NCI-H2196 treated with DMSO at 0.1 percent for 48 hours (cell line): ENCODE results near the gene FMN2.

ENCODE experiments used
- DNase-seq: peaks from one replicate; lab custom pipeline; 2025; ENCODE audit not compliant: unreplicated experiment; lab: John Stamatoyannopoulos, UW

Gene FMN2

DNA sequence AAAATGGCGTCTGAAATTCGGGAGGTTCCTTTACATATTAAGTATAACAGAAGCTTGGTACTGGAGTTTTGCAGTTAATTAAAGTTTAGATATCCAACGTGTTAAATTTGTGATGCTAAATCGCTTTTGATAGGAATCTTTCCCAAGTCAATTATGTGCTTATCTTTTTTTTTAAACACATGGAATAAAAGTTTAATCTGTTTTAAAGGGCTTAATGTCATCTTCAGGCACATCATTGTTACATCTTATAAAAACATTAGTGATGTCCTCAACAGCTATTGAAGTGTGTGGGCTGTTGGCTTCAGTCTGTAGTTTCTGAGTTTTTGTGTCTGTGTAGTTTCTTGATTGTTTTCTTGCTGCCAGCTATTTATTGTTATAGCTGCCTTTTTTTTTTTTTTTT, 5.3 kb downstream of the FMN2 start:
- no peak for DNase-seq

DNA sequence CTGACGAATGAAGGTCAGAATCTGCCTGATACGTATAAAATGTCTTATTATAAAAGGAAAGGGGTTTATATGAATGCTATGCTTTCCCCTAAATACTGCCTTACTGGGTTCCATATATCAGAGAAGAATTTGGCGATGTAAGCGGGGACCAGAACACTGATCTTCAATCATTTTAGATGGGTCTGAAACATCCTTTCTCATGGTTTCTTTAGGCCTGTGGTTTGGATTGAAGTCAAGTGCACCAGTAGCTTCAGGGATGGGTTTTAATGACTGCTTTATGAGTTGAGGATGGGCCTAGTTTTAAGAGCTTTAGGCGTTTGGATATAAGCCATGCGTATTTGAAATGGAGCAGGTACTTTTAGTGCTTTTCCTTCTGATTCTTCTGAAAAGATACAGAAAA, 6.9 kb downstream of the FMN2 start:
- no peak for DNase-seq

DNA sequence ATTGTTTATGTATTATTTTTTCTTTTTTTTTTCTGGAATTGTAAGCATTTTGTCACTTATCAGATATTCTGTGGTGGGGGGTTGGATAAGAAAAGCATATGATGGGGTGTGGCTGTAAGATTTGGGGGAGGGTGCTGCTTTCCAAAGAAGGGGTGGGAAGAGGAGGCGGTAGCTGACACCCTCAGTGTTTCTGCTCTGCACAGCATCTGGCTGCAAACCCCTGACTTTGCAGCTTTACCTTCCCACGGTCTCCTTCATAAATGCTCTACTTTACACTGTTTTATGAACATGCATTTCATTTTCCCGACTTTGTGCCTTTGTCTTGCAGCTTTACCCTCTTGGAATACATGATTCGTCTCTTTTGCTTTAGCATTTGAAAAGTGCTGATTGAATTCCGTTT, 7.6 kb downstream of the FMN2 start:
- DNase-seq: no peak

DNA sequence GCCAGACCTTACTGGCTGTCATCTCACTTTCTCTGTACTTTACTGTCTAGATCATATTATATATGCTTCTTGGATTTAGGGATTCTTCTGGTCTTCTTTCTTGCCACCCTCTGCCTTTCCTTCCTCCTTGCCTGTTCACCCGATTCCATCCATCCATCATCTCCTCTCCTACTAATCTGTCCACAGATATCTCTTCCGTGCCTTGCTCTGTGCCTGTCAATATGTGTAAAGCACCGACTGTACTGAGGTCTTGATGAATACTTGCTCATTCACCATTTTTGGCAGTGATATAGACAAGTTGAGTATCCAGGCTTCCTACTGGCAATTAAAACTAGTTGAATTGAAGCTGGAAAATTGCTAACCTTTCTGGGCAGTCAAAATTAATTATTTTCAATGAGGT, 8.1 kb downstream of the FMN2 start:
- no peak for DNase-seq

DNA sequence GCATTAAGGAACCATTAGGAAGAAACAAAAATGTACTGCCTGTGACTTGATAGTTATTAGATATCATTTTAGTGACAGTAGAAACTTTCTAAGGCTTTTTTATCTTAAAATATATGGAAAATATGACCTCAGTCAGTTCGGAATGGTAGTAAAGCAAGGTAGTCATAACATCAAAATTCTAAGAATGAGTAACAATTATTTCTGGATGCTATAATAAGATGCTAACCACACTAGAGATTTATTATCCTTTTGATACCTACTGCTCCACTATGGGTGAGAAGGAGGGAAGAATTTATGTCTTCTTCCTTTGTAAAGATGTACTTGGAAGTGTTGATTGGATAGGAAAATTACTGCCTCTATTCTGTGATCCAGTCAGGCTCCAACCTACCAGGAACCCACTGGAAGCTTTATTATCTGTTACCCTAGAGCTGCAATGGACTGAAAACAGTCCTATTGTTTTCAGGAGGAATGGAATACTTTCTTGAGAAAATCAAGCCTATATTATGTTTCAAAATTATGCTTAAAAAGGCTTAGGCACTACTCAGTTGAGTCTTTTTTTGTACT, 8.8 kb downstream of the FMN2 start:
- no peak for DNase-seq

DNA sequence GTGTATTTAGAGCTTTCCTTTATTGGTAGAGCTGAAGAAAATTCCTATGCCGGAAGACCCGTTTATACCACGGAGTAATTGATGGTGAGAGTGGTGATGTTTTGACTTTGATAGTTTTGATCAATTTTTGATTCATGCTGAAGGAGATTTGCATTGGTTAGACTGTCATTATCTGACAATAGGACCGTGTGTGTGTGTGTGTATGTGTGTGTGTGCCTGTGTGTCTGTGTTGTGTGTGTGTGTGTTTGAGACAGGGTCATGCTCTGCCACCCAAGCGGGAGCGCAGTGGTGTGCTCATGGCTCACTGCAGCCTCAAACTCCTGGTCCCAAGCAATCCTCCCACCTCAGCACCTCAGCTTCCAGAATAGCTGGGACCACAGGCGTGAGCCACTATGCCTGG, 9.6 kb downstream of the FMN2 start:
- DNase-seq: no peak

DNA sequence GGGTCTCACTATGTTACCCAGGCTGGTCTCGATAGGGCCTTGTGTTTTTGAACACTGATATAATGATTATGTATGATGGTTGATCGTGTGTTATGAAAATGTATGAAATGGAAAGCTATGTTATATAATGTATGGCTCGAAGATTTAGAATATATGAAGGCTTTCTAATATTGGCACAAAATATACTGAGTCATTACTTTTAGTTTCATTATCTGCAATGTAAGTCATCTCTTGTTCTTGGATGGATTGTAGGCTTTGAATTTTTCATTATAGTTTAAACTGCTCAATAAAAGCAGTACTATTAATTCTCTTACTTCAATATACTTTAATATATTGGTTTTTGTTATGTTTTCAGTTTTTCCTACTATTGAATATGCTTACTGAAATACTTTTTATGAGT, 10.1 kb downstream of the FMN2 start:
- no peak for DNase-seq

DNA sequence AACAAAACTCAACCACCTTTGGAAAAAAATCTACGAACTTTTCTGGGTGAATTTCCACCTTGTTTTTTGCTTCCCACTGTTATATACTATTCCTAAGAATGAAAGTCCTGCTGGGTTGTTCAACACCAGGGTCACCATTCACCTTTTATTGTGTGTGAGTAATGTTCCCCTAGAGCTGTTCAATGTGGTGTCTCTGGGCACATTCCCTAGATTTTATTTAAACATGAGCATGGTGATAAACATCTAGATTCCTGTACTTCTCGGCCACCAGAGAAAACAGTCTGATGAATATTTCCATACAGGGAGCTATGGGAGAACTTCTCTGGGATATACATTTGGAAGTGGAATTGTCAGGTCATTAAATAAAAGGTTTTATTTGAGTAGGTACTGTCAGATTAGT, 13.0 kb downstream of the FMN2 start:
- DNase-seq: no peak

DNA sequence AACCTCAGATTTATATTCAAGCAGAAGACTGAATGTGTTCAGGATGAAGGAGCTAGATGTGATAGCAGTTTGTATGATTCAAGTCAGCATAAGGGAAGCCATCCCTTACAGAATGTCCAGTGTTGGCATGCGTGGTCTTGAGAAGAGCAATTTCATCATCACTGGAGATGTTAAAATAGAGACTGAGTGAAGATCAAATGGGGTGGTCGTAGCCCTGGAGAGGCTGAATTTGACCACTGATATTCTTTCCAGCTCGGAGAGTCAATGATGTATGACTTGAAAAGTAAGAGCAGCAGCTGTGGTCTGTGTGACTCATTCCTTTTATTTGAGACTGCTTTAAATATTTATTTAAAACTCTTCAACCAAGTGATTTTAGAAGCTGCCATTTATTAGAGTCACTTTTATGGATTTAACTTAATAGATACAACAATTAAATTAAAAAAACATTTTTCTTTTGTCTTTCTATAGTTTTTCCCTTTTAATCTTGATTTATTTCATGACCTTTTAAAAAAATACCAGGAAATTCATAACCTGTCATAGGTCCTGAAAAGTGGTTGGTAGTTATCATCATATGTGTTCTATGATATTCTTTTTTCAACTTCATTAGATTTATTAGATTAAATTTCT, 15.5 kb downstream of the FMN2 start:
- DNase-seq: no peak

DNA sequence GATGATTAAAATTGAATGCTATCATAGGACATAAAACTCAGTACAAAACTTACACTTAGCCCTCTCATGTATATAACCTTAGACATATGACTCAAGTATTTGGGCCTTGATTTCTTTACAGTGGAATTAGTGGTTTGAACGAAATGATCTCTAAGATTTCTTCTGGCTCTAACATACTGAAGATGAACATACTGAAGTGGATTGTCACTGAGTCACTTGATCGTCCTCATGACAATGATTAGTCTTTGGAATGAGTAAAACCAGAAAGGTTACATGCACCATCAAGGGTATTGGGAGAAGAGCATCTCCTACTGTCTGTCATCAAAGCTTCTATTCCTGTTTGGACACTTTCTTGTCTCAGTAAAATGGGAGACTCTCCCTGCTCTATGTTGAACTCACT, 17.4 kb downstream of the FMN2 start:
- DNase-seq: no peak

DNA sequence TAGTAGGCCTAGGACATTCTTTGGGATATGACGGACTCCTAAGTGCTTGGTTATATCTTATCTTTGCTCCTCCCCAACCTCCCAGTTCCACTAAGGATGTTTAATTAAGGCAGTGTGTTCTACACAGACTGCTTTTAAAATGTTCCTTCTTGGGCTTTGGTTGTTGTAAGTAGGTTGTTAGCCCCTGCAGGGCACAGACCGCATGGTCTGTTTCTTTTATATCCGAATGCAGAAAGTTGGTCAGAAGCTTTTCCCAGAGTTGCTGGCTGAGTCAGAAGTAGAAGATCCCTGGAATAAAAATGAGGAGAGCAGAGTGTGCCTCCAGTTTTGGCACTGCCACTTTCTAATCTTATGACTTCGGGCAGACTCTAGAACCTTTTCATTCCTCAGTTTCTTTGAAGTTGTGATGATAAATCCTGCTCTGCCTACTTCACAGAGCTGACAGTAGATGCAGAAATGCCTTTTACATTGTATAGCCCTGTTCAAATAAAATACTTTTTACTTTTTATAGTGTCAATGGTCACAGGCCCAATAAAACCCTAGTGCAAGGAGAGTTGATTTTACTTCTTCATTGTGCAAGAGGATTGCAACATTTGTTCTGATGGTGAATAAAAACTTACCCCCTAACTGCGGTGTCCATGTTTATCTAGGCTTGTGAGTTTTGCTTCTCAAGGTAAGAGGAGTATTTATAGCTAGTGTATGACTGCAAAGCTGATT, 18.4 kb downstream of the FMN2 start:
- DNase-seq: no peak

DNA sequence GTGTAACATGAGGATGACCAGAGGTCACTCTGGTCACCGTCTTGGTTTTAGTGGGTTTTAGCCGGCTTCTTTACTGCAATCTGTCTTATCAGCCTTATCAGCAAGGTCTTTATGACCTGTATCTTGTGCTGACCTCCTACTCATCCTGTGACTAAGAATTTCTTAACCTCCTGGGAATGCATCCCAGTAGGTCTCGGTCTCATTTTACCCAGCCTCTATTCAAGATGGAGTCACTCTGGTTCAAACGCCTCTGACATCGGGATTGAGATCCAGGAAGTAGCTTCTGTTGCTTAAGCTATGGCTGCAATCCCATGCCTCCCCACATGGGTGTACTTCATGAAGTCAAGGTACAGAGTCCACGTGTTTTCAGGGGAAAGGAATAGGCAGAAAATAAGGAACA, 19.9 kb downstream of the FMN2 start:
- DNase-seq: no peak

DNA sequence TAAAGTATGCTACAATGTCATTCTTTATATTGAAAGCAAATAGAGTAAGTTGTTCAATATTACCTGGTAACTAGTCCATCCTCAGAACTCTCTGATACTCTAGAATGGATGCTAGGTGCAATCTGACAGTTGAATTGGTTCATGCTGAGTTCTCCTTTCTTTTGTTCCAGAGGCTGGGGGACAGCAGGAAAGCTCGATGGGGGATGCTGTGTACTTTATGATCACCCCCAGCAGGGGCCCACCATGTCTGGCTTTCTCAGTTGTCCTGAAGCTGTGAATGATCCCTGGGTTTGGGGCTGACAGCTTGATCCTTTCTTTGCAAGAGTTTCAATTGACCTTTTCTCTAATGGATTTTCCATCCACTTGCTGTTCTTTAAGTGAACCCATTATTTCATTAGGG, 22.5 kb downstream of the FMN2 start:
- DNase-seq: no peak

DNA sequence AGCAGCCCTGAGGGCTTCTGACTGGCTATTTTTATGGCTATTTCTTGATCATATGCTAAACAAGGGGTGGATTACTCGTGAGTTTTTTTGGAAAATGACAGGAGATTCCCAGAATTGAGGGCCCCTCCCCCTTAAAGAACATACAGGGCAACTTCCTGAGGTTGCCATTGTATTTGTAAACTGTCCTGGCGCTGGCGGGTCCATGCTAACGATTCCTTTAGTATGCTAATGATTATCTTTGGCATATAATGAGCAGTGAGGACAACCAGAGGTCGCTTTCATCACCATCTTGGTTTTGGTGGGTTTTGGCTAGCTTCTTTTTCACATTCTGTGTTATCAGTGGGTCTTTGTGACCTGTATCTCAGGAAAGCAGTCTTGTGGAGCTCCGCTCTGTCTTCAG, 24.1 kb downstream of the FMN2 start:
- no peak for DNase-seq

DNA sequence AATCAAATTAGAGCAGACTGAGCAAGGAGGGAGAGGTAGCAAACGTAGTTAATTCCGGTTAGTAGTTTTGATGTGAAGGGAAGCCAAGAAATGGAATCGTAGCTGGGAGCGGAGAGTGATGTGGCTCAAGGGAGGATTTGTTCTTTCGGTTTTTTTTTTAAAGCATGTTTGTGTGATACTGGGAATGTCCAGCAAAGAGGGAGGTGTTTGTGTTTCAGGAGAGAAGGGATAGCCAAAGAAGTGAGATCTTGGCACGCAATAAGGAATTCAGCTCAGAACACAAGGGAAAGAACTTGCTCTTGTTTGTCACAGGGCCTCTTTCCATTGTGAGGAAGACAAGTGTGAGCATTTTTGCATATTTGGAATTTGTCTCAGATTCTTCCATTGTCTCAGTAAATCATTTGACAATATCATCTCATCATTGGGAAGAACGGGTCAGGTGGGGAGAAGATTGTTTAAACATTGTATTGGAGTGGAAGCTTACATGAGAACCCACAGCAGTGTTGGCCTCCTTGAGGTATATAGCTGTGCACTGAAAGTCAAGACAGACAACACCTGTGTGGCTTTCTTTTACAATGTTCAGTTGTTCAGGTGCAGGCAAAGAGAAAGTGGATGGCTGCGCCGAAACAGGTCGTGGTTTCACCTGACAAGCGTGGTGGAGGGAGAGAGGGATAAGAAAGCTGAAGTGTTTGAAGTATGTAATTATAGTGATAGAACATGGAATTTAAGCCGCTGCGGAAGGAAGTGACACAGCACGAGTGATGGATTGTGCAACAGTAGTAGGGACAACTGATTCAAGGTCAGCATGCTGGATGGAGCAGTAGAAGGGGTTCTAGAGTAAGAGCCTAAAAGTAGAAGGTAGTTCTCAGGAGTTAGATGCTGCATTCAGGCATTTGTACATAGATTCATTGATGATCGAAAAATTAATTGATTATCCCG, 25.4 kb downstream of the FMN2 start:
- no peak for DNase-seq

DNA sequence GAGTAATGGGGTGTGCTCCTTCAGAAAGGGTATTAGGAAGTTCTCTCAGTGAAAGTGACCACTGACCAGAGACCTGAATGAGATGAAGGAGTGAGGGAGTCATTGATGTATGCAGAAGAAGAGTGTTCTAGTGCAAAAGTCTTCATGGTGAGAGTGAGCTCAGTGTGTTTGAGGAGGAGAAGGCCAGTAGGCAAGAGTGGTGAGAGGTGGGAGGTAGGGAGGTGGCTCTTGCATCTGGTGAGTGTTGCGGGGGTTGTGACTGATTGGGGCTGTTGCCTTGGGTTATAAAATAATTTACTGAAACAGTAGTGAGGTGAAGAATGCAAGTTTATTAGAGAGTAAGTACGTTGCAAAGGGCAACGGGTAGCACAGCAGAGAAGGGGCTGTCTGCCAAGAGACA, 26.2 kb downstream of the FMN2 start:
- no peak for DNase-seq

DNA sequence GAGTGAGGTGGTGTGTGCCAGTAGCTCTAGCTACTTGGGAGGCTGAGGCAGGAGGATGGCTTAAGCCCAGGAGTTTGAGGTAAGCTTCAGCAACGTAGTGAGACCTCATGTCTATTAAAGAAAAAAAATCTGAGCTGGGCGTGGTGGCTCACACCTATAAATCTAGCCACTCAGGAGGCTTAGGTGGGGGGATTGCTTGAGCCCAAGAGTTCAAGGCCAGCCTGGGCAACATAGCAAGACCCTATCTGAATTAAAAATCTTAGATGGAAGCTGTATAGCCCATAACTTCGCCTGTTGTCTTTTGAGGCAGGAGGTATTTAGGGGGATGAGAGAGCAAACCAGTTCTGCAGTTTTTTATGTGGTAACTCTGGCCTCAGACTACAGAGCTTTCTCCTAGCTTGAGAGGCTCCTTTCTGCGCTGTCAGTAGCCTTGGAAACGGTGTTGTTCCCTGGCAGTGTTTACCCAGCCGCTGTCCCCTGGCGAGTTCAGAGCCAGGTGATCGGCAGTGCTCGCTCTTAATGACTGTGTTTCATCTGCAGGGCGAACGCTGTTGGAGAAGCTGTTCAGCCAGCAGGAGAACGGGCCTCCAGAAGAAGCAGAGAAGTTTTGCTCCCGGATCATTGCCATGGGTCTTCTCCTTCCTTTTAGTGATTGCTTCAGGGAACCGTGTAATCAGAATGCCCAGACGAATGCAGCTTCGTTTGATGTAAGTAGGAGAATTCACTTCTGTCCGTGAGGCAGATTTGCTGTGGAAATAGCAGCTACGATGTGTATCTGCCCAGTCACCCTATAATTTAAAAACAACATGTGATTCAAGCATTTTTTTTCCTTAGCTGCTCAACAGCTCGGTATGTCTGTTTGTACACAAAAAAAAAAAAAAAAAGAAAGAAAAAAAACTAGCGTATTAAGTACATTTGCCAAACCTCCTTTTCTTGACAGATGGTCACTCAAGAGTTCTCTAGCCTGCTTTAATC, 31.2 kb downstream of the FMN2 start:
- DNase-seq: no peak

DNA sequence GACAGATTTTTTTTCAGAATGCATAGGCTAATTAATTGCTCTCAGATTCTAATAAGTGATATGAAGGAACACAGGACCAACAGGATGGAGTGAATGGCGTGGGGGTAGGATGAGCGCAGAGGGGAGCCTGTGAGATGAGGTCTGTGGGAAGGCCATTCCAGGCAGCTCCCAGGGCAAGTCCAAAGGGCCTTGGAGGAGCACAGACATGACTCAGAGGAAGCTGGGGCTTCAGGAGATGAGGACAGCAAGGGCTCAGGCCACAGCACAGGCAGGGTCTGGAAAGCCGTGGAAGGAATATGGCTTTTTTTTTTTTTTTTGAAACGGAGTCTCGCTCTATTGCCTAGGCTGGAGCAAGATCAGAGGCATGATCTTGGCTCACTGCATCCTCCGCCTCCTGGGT, 35.1 kb downstream of the FMN2 start:
- DNase-seq: no peak

DNA sequence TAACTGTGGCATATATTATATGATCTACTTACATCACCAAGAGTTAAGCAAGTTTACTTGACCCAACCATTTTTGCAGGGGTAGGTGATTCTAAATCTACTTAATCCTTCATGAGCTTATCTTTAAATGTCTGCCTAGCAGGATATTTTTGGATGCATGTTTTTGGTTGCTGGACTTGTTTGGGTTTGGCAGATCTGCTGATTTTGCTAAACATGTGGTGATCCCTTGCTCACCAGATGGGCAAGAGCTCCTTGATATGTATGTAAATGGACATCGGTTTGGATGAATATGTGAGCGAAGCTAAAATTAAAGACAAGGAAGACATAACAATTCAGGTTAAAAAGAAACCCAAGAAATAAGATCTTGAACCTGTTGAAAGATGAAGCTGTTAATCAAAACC, 36.7 kb downstream of the FMN2 start:
- DNase-seq: no peak

DNA sequence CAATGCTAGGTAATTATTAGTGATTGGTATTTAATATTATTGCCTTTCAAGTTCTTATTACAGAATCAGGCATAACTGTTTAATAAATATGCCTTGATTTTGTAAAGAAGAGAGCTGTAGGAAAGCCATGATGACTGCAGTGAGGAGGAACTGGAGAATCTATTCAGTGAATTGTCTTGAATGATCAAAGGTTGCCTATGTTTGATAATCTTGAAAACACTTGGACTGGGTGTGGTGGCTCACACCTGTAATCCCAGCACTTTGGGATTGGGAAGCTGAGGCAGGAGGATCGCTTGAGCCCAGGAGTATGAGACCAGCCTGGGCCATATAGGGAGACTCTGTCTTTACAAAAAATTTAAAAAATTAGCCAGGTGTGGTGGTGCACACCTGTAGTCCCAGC, 42.4 kb downstream of the FMN2 start:
- no peak for DNase-seq

DNA sequence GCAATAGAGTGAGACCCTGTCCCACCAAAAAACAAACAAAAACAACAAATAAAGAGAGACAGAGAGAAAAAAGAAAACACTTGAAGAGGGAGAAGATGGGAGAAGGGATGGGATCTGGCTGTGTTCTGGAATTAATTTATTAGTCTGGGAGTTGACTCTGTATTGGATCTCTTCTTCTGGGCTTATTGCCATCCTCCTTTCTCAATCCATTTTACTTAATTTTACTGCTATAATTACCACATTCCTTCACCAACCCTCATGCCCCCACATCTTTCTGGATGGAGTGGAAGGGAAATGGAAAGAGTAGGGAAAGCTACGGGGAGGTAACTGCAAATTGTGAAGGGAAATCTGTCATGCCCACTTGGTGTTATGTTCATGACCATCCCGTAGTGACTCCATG, 42.9 kb downstream of the FMN2 start:
- no peak for DNase-seq
